ENCODE data around the gene KRTAP1-5.

The KRTAP1-5 gene

DNA sequence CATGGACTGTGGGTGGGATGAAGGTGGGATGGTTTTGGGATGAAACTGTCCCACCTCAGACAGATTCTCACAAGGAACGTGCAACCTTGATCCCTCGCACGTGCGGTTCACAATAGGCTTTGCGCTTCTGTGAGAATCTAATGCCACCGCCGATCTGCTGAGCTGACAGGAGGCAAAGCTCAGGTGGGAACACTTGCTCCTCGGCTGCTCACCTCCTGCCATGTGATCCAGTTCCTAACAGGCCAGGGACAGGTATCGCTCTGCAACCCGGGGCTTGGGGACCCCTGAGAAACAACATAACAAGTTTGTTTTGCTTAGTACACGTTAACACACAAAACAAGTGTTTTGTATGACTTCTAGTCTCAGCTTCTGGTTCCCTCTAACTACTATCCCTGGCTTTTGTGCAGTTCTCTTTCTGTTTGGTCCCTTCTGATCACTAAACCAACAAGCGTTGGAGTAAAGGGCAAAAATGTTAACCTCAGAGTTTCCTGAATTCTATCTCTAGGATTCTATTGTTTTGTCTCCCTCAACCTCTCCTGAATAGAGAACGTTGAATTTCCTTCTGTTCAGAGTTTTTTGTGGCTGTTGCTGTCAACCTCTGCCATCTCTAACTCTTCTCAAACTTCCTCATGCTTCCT is 10.3 kb downstream of the KRTAP1-5 start:
- H3K36me3 ChIP-seq (ENCODE audit: control insufficient read depth, insufficient read depth, low read length) = no peaks in the 10 kb centered on the region
- no peak overlapping the region for H3K4me3 ChIP-seq (ENCODE audit: extremely low read depth, insufficient read depth, low read length, poor library complexity, severe bottlenecking)
- WGBS, 2 experiments (ENCODE audit: insufficient coverage in 2 of 2) = 91 to 95% methylated on average over 12 to 13 of the region's 13 CpGs
- H3K27ac ChIP-seq (ENCODE audit: low read depth, low read length, severe bottlenecking) = no peak overlapping the region
- no peaks in the 10 kb centered on the region for H3K9me3 ChIP-seq (ENCODE audit: control insufficient read depth, low read length)
- H3K4me1 ChIP-seq (ENCODE audit: control insufficient read depth, insufficient read depth, low read length, poor library complexity, severe bottlenecking) = no peaks in the 10 kb centered on the region

DNA sequence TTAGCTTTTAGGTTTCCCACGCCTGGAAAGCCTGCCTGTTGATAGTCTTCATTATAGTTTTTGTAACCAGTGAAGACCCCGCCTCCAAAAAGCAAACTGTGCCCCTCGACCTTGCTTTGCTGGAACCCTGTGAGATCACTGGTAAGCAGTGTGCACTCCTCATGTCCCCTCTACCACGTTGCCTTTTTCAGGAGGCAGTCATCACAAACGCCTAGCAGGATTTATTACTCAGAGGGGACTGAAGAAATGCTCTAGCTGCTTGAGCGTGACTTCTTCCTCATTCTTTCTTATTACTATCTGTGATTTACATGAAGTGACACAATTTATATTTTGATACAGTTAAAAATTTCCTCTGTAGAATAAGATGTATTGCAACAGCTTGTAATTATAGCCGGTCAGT is 11.6 kb downstream of the KRTAP1-5 start:
- no peaks in the 10 kb centered on the region for H3K9me3 ChIP-seq (ENCODE audit: control insufficient read depth, low read length)
- H3K36me3 ChIP-seq (ENCODE audit: control insufficient read depth, insufficient read depth, low read length) = no peaks in the 10 kb centered on the region
- no peaks in the 10 kb centered on the region for H3K4me1 ChIP-seq (ENCODE audit: control insufficient read depth, insufficient read depth, low read length, poor library complexity, severe bottlenecking)
- no peak overlapping the region for H3K4me3 ChIP-seq (ENCODE audit: extremely low read depth, insufficient read depth, low read length, poor library complexity, severe bottlenecking)
- no peak overlapping the region for H3K27ac ChIP-seq (ENCODE audit: low read depth, low read length, severe bottlenecking)
- WGBS, 2 experiments (ENCODE audit: insufficient coverage in 2 of 2) = 75 to 77% methylated on average over 3 to 6 of the region's 7 CpGs

DNA sequence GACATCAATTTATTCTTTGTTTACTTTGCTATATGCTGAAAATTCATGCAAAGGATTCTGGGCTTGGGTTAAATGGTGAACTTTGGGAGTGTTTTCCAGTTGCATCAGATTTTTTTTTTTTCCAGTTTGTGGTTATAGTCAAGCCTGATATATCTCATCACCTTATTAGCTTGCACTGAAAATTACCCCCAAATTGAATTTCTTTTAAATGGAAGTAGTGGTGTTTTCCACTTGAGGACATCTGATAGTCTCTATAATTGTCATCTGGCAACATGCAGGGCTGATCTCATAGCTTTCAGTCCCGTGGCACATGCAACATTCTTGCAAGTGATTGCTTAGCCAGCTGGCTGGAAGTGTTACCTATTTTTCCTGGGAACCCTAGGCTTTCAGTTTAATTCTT is 13.4 kb downstream of the KRTAP1-5 start:
- 63% methylated on average over 1 of the region's 1 CpG; no CpG with 5 or more reads in 1 of the 2 experiments for WGBS, 2 experiments (ENCODE audit: insufficient coverage in 2 of 2)
- no peak overlapping the region for H3K4me3 ChIP-seq (ENCODE audit: extremely low read depth, insufficient read depth, low read length, poor library complexity, severe bottlenecking)
- no peaks in the 10 kb centered on the region for H3K9me3 ChIP-seq (ENCODE audit: control insufficient read depth, low read length)
- H3K4me1 ChIP-seq (ENCODE audit: control insufficient read depth, insufficient read depth, low read length, poor library complexity, severe bottlenecking) = peaks cover 11% of the 10 kb centered on the region
- no peak overlapping the region for H3K27ac ChIP-seq (ENCODE audit: low read depth, low read length, severe bottlenecking)
- H3K36me3 ChIP-seq (ENCODE audit: control insufficient read depth, insufficient read depth, low read length) = no peaks in the 10 kb centered on the region

DNA sequence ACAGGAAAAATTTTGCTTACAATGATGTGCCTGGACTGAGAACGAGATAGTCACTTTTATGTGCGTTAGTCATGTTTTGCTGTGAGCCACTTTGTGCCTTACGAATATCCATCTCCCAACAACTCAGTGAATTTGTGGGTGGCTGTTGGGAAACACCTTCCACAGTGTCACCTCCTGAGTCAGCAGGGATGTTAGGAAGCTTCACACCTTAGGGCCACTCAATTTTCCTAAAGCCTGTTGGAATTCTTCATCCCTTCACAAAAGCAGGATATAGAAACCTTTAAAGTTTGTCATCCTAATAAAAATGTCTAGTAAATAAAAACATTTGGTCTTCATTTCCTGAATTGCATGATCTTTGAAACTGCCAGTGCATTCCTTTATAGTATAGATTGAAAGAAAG is 13.8 kb downstream of the KRTAP1-5 start:
- WGBS, 2 experiments (ENCODE audit: insufficient coverage in 2 of 2) = 97 to 100% methylated on average over 1 to 3 of the region's 3 CpGs
- Histone ChIP-seq H3K36me3 (ENCODE audit: control insufficient read depth, insufficient read depth, low read length) (no peaks in the 10 kb centered on the region), H3K27ac (ENCODE audit: low read depth, low read length, severe bottlenecking) (no peak overlapping the region), H3K4me3 (ENCODE audit: extremely low read depth, insufficient read depth, low read length, poor library complexity, severe bottlenecking) (no peak overlapping the region), H3K9me3 (ENCODE audit: control insufficient read depth, low read length) (no peaks in the 10 kb centered on the region), H3K4me1 (ENCODE audit: control insufficient read depth, insufficient read depth, low read length, poor library complexity, severe bottlenecking) (peaks cover 11% of the 10 kb centered on the region)

DNA sequence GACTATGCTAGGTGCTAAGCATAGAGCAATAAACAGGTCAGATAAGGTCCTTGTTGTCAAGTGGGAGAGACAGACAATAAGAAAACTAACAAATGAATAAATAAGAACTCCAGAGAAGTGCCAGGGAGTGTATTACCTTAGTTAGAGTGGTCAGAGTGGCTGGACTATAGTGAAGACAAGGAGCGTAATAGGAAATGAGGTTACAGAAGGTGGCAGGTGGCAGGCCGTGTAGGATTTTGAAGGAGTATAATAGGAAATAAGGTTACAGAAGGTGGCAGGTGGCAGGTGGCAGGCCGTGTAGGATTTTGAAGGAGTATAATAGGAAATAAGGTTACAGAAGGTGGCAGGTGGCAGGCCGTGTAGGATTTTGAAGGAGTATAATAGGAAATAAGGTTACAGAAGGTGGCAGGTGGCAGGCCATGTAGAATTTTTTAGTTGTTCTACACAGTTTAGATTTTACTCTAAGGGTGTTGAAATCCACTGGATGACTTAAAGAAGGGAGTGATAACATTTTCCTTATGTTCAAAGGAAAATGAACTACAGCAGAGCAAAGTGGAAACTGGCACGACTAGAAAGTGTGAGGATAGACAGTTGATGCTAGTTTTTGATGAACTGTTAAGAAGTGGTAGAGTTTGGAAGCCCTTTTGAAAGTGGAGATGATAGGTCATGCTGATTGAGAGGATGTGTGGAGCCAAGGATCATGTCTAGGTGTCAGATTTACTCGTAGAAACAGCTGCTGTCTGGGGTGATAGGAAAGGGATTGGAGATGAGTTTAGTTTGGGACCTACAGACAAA is 14.5 kb downstream of the KRTAP1-5 start:
- Histone ChIP-seq H3K9me3 (ENCODE audit: control insufficient read depth, low read length) (no peaks in the 10 kb centered on the region), H3K4me3 (ENCODE audit: extremely low read depth, insufficient read depth, low read length, poor library complexity, severe bottlenecking) (no peak overlapping the region)
- 84 to 92% methylated on average over 6 of the region's 6 CpGs for WGBS, 2 experiments (ENCODE audit: insufficient coverage in 2 of 2)

DNA sequence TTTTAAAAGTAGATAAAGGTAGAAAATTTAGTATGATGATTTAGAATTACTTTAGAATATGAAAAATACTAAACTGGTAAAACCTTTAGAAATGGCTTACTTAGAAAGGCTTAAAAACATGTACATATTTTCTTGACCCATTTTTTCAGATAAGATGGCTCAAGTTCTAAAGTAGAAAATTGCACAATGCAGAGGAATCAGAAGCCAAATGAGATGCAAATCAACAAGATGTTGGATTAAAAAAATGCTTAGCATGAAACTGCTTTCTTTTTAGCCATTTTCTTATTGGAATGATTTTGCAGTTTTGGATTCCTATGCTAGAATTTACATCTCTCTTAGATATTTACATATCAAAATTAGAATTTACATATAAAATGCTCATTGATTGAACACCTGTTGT is 16.6 kb downstream of the KRTAP1-5 start:
- no peaks in the 10 kb centered on the region for H3K9me3 ChIP-seq (ENCODE audit: control insufficient read depth, low read length)
- peaks cover 11% of the 10 kb centered on the region for H3K4me1 ChIP-seq (ENCODE audit: control insufficient read depth, insufficient read depth, low read length, poor library complexity, severe bottlenecking)
- no peak overlapping the region for H3K27ac ChIP-seq (ENCODE audit: low read depth, low read length, severe bottlenecking)
- no peaks in the 10 kb centered on the region for H3K36me3 ChIP-seq (ENCODE audit: control insufficient read depth, insufficient read depth, low read length)
- no peak overlapping the region for H3K4me3 ChIP-seq (ENCODE audit: extremely low read depth, insufficient read depth, low read length, poor library complexity, severe bottlenecking)

More for the DNA sequence above, 14.5 kb downstream of the KRTAP1-5 start:
- H3K4me1 ChIP-seq (ENCODE audit: control insufficient read depth, insufficient read depth, low read length, poor library complexity, severe bottlenecking) = peaks cover 11% of the 10 kb centered on the region
- no peak overlapping the region for H3K27ac ChIP-seq (ENCODE audit: low read depth, low read length, severe bottlenecking)
- no peaks in the 10 kb centered on the region for H3K36me3 ChIP-seq (ENCODE audit: control insufficient read depth, insufficient read depth, low read length)

DNA sequence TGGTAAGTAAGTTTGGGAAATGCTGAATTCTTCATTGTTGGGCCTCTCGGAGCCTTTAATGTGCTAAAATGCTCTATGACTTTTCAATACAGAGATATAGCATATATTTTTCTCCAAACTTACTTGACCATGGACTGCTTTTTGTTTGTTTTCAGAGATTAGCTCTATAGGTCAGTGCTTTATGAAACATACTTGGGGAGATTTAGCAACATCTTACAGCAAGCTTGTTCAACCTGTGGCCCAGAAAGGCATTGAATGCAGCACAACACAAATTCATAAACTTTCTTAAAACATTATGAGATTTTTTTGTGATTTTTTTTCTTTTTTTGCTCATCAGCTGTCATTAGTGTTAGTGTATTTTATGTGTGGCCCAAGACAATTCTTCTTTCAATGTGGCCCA is 17.1 kb downstream of the KRTAP1-5 start:
- no peaks in the 10 kb centered on the region for H3K36me3 ChIP-seq (ENCODE audit: control insufficient read depth, insufficient read depth, low read length)
- peaks cover 11% of the 10 kb centered on the region for H3K4me1 ChIP-seq (ENCODE audit: control insufficient read depth, insufficient read depth, low read length, poor library complexity, severe bottlenecking)
- no peak overlapping the region for H3K4me3 ChIP-seq (ENCODE audit: extremely low read depth, insufficient read depth, low read length, poor library complexity, severe bottlenecking)
- no peak overlapping the region for H3K27ac ChIP-seq (ENCODE audit: low read depth, low read length, severe bottlenecking)
- H3K9me3 ChIP-seq (ENCODE audit: control insufficient read depth, low read length) = no peaks in the 10 kb centered on the region
- WGBS, 2 experiments (ENCODE audit: insufficient coverage in 2 of 2) = no CpG with 5 or more reads among the region's 1 CpG

DNA sequence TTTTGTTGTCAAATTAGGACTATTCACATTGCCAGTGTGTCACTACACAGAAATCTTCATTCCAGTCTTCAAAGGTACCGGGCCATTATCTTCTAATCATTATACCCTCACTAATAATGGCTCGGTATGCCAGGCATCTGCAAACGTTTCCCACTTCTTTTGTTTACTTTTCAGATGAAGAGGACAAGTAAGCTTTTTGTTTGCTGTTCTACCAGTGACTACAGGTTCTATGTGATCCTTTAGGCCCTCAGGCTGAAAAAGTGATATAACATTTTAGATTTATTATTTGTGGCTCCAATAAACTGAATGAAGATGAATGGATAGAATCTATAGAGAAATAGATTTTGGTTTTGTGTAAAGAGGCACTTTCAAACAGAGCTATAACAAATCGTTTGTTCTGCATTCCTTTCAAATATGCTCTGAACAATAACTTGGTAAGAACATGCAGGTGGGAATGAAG is 17.7 kb downstream of the KRTAP1-5 start:
- Histone ChIP-seq H3K4me3 (ENCODE audit: extremely low read depth, insufficient read depth, low read length, poor library complexity, severe bottlenecking) (no peak overlapping the region), H3K27ac (ENCODE audit: low read depth, low read length, severe bottlenecking) (no peak overlapping the region), H3K36me3 (ENCODE audit: control insufficient read depth, insufficient read depth, low read length) (no peaks in the 10 kb centered on the region), H3K4me1 (ENCODE audit: control insufficient read depth, insufficient read depth, low read length, poor library complexity, severe bottlenecking) (peaks cover 11% of the 10 kb centered on the region), H3K9me3 (ENCODE audit: control insufficient read depth, low read length) (no peaks in the 10 kb centered on the region)
- WGBS, 2 experiments (ENCODE audit: insufficient coverage in 2 of 2) = 60% methylated on average over 2 of the region's 4 CpGs; no CpG with 5 or more reads in 1 of the 2 experiments

DNA sequence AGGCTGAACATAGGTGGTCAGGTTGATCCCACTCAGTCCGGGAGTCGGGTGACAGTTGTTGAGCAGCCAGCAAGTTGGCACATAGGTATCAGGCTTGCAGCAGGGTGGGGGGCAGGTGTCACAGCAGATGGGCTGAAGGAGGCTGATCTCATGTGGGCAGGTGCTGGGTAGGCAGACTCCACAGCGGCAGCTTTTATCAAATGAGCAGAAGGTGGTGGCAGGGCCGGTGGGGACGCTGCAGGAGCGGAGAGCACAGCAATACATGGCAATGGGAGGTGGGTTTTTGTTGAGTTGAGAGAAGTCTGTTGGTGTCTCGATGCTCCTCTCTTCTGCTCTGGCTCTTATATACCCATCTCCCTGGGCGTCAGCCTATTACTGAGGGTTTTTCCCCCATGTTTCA is 18.2 kb downstream of the KRTAP1-5 start, which contains the start of gene KRTAP3-1:
TSS of gene KRTAP3-1 (minus strand) at position 318 of the 400 bp plus-strand sequence. CDS start at position 264, 54 bp downstream.
- H3K4me1 ChIP-seq (ENCODE audit: control insufficient read depth, insufficient read depth, low read length, poor library complexity, severe bottlenecking) = peaks cover 11% of the 10 kb centered on the region
- no peak within 1 kb of the TSS for H3K4me3 ChIP-seq (ENCODE audit: extremely low read depth, insufficient read depth, low read length, poor library complexity, severe bottlenecking)
- H3K9me3 ChIP-seq (ENCODE audit: control insufficient read depth, low read length) = no peaks in the 10 kb centered on the region
- no peaks in the 10 kb centered on the region for H3K36me3 ChIP-seq (ENCODE audit: control insufficient read depth, insufficient read depth, low read length)
- H3K27ac ChIP-seq (ENCODE audit: low read depth, low read length, severe bottlenecking) = no peak within 1 kb of the TSS
- WGBS, 2 experiments (ENCODE audit: insufficient coverage in 2 of 2) = 85 to 87% methylated on average over 4 to 6 of the region's 8 CpGs

DNA sequence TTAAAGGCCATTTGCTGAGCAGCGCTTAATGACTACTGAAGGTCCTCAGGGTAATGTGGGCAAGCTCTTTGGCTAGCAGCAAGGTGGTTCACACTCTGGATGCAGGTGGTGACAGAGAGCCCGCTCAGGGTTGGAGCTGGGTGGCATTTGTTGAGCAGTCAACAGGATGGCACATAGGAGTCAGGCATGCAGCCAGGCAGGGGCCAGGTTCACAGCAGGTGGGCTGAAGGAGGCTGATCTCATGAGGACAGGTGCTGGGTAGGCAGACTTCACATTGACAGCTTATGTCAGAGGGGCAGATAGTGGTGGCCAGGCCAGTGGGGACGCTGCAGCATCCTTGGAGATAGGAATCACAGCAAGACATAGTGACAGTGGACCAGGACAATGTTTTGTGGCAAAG is 22.6 kb downstream of the KRTAP1-5 start:
- H3K4me1 ChIP-seq (ENCODE audit: control insufficient read depth, insufficient read depth, low read length, poor library complexity, severe bottlenecking) = peaks cover 8% of the 10 kb centered on the region
- no peaks in the 10 kb centered on the region for H3K9me3 ChIP-seq (ENCODE audit: control insufficient read depth, low read length)
- no peaks in the 10 kb centered on the region for H3K36me3 ChIP-seq (ENCODE audit: control insufficient read depth, insufficient read depth, low read length)
- 100% methylated on average over 2 to 3 of the region's 3 CpGs for WGBS, 2 experiments (ENCODE audit: insufficient coverage in 2 of 2)
- H3K4me3 ChIP-seq (ENCODE audit: extremely low read depth, insufficient read depth, low read length, poor library complexity, severe bottlenecking) = no peak overlapping the region
- H3K27ac ChIP-seq (ENCODE audit: low read depth, low read length, severe bottlenecking) = no peak overlapping the region

DNA sequence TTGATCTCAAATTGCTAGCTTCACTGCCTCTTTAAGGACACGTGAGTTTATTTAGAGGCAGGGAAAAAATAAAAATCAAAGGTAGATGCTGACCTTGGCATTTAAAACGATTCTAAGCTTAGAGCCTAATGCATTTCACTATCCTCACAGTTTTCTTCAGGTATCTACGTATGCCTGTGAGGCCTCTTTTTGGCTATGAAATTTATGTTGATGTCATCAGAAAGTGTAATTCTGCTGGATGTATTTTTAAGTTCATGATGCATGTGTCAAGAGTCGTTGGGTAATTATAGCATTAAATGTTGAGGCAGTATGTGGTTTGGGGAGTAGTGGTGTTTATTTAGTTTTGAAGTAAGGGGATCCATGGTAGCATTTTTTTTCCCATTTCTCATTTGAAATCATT is 23.1 kb downstream of the KRTAP1-5 start:
- WGBS, 2 experiments (ENCODE audit: insufficient coverage in 2 of 2) = 71 to 100% methylated on average over 1 to 2 of the region's 4 CpGs
- H3K4me1 ChIP-seq (ENCODE audit: control insufficient read depth, insufficient read depth, low read length, poor library complexity, severe bottlenecking) = peaks cover 3% of the 10 kb centered on the region
- no peak overlapping the region for H3K27ac ChIP-seq (ENCODE audit: low read depth, low read length, severe bottlenecking)
- no peaks in the 10 kb centered on the region for H3K9me3 ChIP-seq (ENCODE audit: control insufficient read depth, low read length)
- H3K4me3 ChIP-seq (ENCODE audit: extremely low read depth, insufficient read depth, low read length, poor library complexity, severe bottlenecking) = no peak overlapping the region
- no peaks in the 10 kb centered on the region for H3K36me3 ChIP-seq (ENCODE audit: control insufficient read depth, insufficient read depth, low read length)
